GM23338 (cell line): ENCODE data around the gene MAP7D3.

Experiments
- CREB1 ChIP-seq: fragments of 250-450 bp; sonication (Bioruptor Pico); IDR thresholded peaks from 2 replicates; pipeline ENCODE4 v1.5.0; 2020; ENCODE audit warnings: low read depth, mild to moderate bottlenecking, moderate library complexity
- CTCF ChIP-seq, 2 experiments: fragments of 200-600 bp in 1 of 2; sonication (generic) in 1 of 2; conservative IDR thresholded peaks; 2 replicates each; pipeline versions ENCODE4 v1.5.1 to v1.6.1; 2016 to 2017; ENCODE audit warnings: antibody characterized with exemption in 2 of 2, low read depth in 2 of 2, mild to moderate bottlenecking in 2 of 2, moderate library complexity in 1 of 2
- EZH2 ChIP-seq: fragments of 200-600 bp; sonication (generic); IDR thresholded peaks from one replicate; pipeline ENCODE4 v1.8.0; 2017; ENCODE audit warnings: antibody characterized with exemption, mild to moderate bottlenecking, low read depth; ENCODE audit not compliant: unreplicated experiment
- EZH2phosphoT487 ChIP-seq: fragments of 200-600 bp; sonication (generic); IDR thresholded peaks from one replicate; pipeline ENCODE4 v1.8.1; 2018; ENCODE audit warnings: antibody characterized with exemption; ENCODE audit not compliant: unreplicated experiment
- POLR2AphosphoS5 ChIP-seq: IDR thresholded peaks from 2 replicates; pipeline ENCODE4 v1.6.1; 2016; ENCODE audit warnings: antibody characterized with exemption, low read depth

- TF ChIP-seq CTCF (conservative IDR thresholded peaks at IDR 0.05; ENCODE audit: low read depth in 2 of 2) (no peak), EZH2phosphoT487 (no peak), POLR2AphosphoS5 (no peak), EZH2 (no peak), CREB1 (CRISPR knock-in tag) (no peak)
Measured at GRCh38 chrX:136203438-136203837, 47.8 kb downstream of the MAP7D3 start.
